Raji (cell line): Measurements from ENCODE around the gene SRRM2.

Experiments
- POLR2A ChIP-seq: IDR thresholded peaks from 2 replicates; pipeline ENCODE4 v1.6.1; 2011; ENCODE audit warnings: low read depth, low read length, control low read depth; ENCODE audit not compliant: insufficient read depth

The SRRM2 gene

DNA sequence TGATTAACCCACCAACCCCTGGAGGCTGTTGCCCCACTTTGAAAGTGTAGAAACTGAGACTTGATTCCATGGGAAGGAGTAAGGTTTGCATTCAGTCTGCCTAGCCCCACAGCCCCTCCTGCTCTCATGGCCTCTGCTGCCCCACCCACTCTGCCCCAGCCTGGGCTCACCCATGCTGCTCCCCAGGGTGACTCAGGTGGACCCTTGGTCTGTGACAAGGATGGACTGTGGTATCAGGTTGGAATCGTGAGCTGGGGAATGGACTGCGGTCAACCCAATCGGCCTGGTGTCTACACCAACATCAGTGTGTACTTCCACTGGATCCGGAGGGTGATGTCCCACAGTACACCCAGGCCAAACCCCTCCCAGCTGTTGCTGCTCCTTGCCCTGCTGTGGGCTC, 52.3 kb downstream of the SRRM2 start:
- no peak for TF ChIP-seq POLR2A

DNA sequence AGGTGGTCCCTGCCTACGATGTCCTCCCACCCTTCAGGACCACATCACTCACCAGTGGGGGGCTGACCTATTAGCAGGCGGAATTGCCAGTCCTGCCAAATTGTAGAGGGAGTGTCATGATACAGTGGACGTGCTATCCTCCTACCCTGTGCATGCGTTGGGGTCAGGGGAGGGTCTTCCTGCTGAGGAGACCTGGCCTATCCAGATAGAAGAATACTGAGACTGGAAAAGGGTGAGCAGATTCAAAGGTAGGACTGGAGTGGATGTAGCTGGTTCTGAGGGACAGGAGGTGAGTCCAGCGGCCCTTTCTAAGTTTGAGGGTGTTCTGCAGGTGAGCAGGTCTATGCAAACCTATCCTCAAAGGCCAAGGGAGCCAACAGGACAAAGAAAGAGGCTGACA, 53.8 kb downstream of the SRRM2 start:
- TF ChIP-seq POLR2A, result no peak

DNA sequence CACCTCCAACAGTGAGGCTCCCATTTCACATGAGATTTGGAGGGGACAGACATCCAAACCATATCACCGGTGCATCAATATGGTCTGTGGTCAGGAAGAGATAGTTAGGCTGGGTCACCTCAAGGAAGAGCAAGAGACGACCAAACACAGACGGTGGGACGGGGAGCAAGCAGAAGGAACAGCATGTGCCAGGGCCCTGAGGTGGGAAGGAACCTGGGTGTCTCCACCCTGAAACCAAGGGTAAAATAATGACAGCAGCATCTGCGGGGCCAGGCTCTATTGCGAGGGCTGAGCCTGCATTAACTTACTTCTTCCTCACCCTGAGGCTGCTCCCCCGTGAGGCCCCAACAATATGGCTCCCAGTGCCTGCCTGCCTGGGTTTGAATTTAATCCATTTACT, 55.7 kb downstream of the SRRM2 start:
- no peak for TF ChIP-seq POLR2A

DNA sequence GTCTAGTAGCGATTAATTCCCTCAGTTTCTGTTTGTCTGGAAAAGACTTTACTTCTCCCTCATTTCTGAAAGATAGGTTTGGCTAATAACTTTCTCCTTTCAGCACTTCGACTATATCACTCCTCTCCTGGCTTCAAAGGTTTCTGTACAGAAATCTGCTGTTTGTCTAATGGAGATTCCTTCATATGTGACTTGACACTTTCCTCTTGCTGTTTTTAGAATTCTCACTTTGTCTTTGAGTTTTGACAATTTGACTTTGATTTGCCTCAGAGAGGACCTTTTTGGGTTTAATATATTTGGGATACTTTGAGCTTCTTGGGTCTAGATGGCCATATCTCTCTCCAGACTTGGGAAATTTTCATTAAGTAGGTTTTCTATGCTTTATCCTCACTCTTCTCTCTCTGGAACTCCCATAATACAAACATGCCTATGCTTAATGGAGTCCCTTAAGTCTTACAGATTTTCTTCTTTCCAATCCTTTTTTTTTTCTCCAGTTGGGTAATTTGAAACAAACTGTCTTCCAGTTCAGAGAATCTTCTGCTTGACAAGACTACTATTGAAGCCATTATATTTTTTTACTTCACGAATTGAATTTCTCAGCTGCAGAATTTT, 56.8 kb downstream of the SRRM2 start:
- TF ChIP-seq POLR2A, result no peak

DNA sequence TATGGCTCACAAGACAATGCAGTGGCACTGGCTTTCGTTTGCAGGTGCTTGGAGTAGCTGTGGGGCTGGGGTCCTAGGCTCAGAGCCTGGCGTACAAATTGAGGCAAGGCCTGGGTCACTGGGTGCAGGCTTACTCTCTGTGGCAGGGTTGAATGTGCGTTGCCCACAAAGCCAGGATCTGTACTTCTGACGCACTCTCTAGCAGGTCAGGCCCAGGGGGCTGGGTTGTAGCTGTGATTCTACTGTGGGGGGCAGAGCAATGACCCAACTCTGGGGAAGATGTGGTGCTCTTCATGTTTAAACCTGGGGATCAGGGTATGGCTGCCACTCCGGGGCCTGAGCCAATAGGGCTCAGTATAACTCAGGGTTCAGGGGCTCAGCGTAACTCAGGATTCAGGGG, 58.2 kb downstream of the SRRM2 start:
- no peak for TF ChIP-seq POLR2A

DNA sequence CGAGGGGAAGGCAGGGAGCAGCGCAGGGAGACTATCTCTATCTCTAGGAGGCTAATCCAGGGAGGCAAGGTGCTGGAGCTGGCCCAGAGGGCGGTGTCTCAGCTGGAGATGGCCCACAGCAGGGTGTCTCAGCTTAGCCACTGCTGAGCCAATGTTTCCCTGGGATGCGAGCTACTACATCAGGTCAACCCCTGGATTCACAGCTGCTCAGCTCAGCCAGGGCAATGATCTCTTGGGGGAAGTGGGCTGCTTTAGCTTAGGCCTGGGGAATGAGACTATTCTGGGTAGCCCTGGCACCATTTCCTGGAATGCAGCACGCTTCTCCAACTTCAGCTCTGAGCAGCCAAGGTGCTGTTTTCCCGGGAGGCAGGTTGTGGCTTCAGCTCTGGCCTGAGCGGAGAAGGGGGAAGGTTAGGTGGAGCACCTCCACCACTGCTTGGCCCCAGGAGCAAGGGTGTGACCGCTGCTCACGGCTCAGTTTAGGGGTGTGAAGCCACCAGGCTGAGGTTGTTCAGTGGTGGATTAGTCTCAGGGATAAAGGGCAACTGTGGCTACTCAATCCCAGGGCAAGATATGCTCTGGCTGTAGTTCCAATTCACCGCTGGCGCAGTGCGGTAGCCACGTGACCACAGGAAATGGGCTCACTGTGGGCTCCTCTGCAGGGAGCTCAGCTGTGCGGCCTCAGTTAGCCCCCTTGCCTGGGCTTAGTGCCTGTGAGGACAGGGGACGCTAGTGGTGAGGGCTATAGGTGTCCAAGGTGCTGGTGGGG, 59.4 kb downstream of the SRRM2 start:
- no peak for TF ChIP-seq POLR2A

DNA sequence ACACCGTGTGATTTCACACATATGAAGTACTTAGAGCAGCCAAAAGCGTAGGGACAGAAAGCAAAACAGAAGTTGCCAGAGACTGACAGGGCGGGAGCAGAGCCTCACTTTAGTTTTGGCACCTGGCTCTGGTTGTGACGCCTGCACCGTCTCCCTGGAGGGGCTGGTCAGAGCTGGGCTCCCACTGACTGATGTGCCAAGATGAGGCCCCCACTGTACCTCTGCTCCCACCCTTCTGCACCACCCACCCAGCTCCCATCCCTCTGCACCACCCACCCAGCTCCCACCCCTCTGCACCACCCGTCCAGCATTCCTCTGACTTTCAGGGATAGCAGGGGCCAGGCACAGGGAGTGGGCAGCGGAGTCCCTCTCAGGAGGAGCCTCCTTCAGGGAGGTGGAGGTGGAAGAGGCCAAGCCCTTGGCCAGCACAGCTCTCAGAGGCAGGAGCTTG, 61.4 kb downstream of the SRRM2 start:
- no peak for TF ChIP-seq POLR2A

DNA sequence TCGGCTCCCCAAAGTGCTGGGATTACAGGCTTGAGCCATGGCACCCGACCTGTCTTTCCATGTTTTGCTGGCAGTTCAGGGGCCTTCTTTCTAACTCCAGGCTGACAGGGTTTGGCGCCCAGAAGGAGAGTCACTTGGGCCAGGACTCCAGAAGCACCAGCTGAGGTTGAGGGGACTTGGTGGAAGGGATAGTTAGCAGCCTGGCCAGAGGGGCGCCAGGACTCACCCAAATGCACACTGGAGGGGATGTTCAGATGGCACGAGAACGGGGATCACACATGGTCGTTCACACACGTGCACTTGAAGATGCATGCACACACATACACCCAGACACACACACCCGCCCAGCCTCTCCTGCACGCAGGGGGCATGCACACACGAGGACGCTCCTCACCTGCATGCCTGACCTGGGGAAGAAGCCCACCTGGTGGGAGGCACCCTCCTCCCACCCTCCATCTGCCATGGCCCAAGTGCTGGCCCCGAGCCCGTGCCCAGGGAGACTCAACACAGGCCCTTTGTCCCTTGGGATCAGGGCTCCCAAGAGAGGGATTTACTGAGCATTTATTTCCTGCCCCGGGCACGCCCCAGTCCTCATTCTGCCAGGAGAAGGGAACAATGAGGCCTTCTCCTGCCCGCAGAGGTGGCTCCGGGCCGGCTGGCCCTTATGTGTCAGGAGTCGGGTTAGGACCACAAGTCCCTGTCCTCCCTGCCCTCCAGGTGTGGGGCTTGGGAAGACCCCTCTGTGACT, 62.3 kb downstream of the SRRM2 start:
- no peak for TF ChIP-seq POLR2A

DNA sequence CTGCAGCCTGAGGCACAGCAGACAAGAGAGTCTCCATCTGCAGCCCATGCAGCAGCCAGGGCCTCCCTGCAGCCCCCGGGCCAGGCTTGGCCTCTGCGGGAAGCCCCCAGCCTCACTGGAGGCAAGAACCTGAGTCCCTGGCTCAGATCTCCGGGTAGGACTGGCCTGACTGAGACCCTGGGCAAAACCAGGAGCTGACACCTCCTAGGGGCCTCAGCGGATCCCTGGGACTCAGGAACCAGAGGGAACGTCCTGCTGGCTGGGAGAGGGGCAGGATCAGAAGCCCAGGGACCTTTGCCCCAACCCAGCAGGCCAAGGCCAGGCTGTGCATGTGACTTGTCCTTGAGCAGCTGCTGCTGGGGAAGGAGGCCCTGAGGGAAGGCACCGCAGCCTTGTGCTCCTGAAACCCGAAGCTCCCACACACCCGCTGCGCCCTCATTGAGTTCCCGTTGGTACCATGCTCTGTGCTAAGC, 62.9 kb downstream of the SRRM2 start:
- TF ChIP-seq POLR2A, result no peak

DNA sequence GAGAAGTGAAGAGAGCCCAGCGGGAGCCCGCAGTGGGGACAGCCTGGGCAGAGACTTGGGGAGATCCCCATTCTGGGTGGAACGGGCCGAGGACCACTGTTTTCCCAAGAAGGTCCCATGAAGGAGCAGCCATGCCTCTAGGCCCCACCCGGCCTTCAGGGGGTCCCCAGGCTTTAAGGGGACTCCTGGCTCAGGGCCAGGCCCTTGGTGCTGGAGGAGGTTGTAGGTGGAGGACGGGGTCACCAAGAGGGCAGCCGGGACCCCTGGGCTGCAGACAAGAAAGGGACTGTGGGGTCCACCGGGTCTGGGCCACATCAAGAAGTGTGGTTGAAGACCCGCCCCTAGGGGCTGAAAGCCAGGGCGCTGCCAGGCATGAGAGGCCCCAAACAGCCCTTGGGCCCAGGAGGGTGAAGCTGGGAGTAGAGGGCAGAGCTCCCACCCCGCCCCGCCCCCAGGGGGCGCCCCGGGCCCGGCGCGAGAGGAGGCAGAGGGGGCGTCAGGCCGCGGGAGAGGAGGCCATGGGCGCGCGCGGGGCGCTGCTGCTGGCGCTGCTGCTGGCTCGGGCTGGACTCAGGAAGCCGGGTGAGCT, 64.4 kb downstream of the SRRM2 start, which contains the start of gene PRSS21:
PRSS21 (plus strand) TSS at position 487 of the 589 bp plus-strand sequence; CDS start at position 519, 32 bp downstream.
- no peak for TF ChIP-seq POLR2A

DNA sequence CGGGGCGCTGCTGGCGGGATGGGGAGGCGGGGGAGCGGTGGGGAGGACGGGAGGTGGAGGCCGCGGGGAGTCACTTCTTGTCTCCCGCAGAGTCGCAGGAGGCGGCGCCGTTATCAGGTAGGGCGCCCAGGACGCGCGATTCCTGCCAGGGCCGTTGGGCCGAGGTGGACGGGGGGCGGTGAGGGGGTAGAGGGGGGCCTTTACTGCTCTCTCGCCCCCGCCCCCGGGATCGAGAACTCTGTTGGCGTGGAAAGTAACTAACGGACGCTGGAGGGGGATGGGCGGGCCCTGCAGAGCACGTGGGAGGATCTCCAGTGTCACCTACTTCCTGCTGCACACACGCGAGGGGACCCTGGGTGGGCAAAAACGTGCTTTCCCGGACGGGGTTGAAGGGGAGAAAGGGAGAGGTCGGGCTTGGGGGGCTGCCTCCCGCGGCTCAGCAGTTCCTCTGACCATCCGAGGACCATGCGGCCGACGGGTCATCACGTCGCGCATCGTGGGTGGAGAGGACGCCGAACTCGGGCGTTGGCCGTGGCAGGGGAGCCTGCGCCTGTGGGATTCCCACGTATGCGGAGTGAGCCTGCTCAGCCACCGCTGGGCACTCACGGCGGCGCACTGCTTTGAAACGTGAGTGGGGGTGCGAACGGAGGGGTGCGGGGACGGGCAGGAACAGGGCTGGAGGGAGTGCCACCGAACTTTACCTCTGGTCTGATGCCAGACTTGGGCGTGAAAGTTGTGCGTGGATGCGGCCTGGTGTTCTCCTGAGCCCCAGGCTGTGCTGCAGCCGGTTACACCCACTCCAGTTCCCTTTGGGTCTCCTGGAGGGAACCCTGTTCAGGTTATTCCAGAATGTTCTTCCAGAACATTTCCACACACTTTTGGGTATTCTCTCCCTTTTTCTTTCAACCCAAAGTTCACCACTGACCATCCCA, 65.2 kb downstream of the SRRM2 start:
- TF ChIP-seq POLR2A, result no peak

DNA sequence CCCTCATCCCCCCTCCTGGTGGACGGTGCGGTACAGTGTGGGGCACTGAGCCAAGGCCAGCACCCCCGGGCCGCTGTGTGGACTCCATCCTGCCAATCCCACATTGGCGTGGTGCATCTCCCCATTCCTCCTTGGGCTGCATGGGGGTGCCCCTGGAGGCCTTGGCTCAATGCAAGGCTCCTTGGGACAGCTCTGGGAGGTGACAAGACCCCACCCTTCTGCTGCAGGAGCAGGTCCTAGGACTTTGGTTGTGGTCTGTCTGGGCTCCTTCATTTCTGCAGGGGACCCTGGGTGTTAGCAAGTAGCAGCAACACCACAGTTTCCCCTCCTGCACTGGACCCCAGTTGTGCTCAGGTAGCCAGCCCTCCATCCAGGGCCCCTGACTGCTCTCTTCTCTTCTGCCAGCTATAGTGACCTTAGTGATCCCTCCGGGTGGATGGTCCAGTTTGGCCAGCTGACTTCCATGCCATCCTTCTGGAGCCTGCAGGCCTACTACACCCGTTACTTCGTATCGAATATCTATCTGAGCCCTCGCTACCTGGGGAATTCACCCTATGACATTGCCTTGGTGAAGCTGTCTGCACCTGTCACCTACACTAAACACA, 65.9 kb downstream of the SRRM2 start:
- no peak for TF ChIP-seq POLR2A

DNA sequence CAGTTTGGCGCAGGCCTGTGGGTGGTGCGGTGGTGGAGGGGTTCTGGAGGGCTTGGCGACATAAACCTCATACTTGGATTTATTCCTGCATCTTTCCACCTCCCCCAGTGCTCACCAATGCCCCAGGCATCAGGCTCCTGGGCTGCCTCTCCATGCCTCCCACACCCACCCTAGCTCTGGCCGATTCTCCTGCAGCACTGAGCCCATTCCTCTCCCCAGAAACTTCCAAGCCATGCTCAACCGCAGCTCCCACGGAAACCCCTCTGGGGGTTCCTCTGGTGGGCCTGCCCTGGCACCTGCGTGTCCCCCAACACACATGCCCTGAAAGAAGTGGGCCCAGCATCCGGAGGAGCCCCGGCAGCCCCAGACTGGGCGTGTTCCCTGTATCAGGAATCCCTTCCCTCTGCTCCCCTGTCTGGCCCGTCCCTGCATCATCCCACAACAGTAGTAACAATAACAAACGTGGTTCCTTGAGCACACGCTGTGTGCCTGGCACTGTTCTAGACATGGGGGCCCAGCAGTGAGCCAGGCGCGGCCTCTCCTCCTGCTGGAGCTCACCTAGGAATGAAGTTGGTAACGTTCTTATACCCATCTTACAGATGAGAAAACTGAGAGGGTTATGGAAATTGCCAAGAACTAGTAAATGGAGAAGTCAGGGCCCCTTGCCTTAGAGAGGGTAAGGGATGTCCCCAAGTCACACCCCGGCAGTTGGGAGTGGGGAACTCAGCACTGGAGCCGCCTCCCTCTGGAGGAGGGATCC, 66.9 kb downstream of the SRRM2 start:
- no peak for TF ChIP-seq POLR2A
